B cell (primary cell): ENCODE data around the gene RGS14. TPM values are rescaled to one million over a fixed set of nuclear protein-coding genes. Genes with fewer than 3 reads are reported as not detected.
A peak's percentile ranks its signal among the peaks of the same experiment; 100 is the strongest.

ENCODE experiments used
- ATAC-seq: fragments of 200-7000 bp; cut with Tn5 transposase; one replicate; pipeline ENCODE4 v1.10.0; 2021; ENCODE audit warnings: low read depth, mild to moderate bottlenecking, moderate number of reproducible peaks, moderate library complexity
- CTCF ChIA-PET: fragments of 350-600 bp; sonication (Branson Sonifier 250); formaldehyde crosslinking; loops from one replicate; lab custom pipeline; 2021; ENCODE audit warnings: antibody characterized with exemption, inconsistent platforms; lab: Charles Lee
- POLR2A ChIA-PET: fragments of 350-600 bp; sonication (Branson Sonifier 250); formaldehyde crosslinking; loops from one replicate; lab custom pipeline; 2021; ENCODE audit warnings: antibody characterized with exemption; lab: Charles Lee
- DNase-seq: peaks from one replicate; pipeline ENCODE4 v3.0.0; 2013
- H2AFZ ChIP-seq: 2 replicates; pipeline ENCODE4 v1.6.1; 2012; ENCODE audit warnings: mild to moderate bottlenecking, low read depth, low read length; ENCODE audit not compliant: insufficient read depth, poor library complexity, severe bottlenecking
- H3K27ac ChIP-seq, 2 donors: 1 replicate in 1 of 2; 2 replicates in 1 of 2; pipeline ENCODE4 v1.5.1; 2012 to 2013; ENCODE audit warnings: low read length in 2 of 2, mild to moderate bottlenecking in 2 of 2, moderate library complexity in 1 of 2
- H3K27me3 ChIP-seq, 4 experiments: fragments of 200-600 bp in 1 of 4; sonication (generic) in 1 of 4; replicated peaks in 1 of 4; 1 replicate in 2 of 4; 2 replicates in 2 of 4; pipeline versions ENCODE4 v1.6.1 to v1.7.0; 2013 to 2016; ENCODE audit warnings: low read length in 3 of 4, mild to moderate bottlenecking in 2 of 4, mixed read lengths in 1 of 4, moderate library complexity in 1 of 4; ENCODE audit not compliant: insufficient read depth in 4 of 4, control insufficient read depth in 3 of 4; ENCODE audit errors: control extremely low read depth in 1 of 4
- H3K36me3 ChIP-seq, 2 experiments: replicated peaks in 1 of 2; 1 replicate in 1 of 2; 2 replicates in 1 of 2; pipeline versions ENCODE4 v1.6.1 to v1.7.1; 2013; ENCODE audit warnings: low read length in 1 of 2; ENCODE audit not compliant: insufficient read depth in 2 of 2, control insufficient read depth in 1 of 2; ENCODE audit errors: control extremely low read depth in 1 of 2, extremely low read depth in 1 of 2
- H3K4me1 ChIP-seq, 2 donors: fragments of 200-600 bp in 1 of 2; sonication (generic) in 1 of 2; 1 replicate in 1 of 2; 2 replicates in 1 of 2; pipeline versions ENCODE4 v1.5.1 to v1.6.1; 2013 to 2017; ENCODE audit warnings: low read length in 2 of 2; ENCODE audit not compliant: control insufficient read depth in 2 of 2, insufficient read depth in 2 of 2
- H3K4me2 ChIP-seq: replicated peaks from 2 replicates; pipeline ENCODE3; 2012; ENCODE audit warnings: mild to moderate bottlenecking, low read depth, low read length; ENCODE audit not compliant: poor library complexity, severe bottlenecking
- H3K4me3 ChIP-seq, 5 experiments: fragments of 200-600 bp in 1 of 5; sonication (generic) in 1 of 5; 1 replicate in 3 of 5; 2 replicates in 2 of 5; pipeline versions ENCODE4 v1.5.1 to v1.7.0; 2011 to 2016; ENCODE audit warnings: low read length in 4 of 5, mild to moderate bottlenecking in 4 of 5, low read depth in 2 of 5, control low read depth in 1 of 5, moderate library complexity in 1 of 5; ENCODE audit not compliant: insufficient read depth in 1 of 5; ENCODE audit errors: control extremely low read depth in 1 of 5, extremely low read depth in 1 of 5
- H3K79me2 ChIP-seq: fragments of 200-600 bp; sonication (generic); one replicate; pipeline ENCODE4 v1.6.0; 2016; ENCODE audit warnings: low read length; ENCODE audit not compliant: control insufficient read depth, insufficient read depth
- H3K9ac ChIP-seq: fragments of 200-600 bp; sonication (generic); 2 replicates; pipeline ENCODE4 v1.6.1; 2017; ENCODE audit warnings: mild to moderate bottlenecking, low read length, moderate library complexity
- H3K9me3 ChIP-seq, 3 donors: one replicate each; pipeline versions ENCODE4 v1.6.1 to v1.7.1; 2013; ENCODE audit warnings: low read length in 2 of 3; ENCODE audit not compliant: control insufficient read depth in 2 of 3, insufficient read depth in 1 of 3; ENCODE audit errors: control extremely low read depth in 1 of 3
- H4K20me1 ChIP-seq: 2 replicates; pipeline ENCODE4 v1.6.0; 2012; ENCODE audit warnings: mild to moderate bottlenecking, low read length; ENCODE audit not compliant: insufficient read depth, control insufficient read depth, poor library complexity, severe bottlenecking
- H3K27ac Mint-ChIP-seq: one replicate; pipeline ENCODE4 v1.8.0; 2021; ENCODE audit warnings: mixed read lengths
- H3K27me3 Mint-ChIP-seq: one replicate; pipeline ENCODE4 v1.8.0; 2021; ENCODE audit warnings: mixed read lengths
- H3K4me1 Mint-ChIP-seq: one replicate; pipeline ENCODE4 v1.8.0; 2021; ENCODE audit warnings: mixed read lengths
- H3K4me3 Mint-ChIP-seq: one replicate; pipeline ENCODE4 v1.8.0; 2021; ENCODE audit warnings: mixed read lengths
- H3K9me3 Mint-ChIP-seq: one replicate; pipeline ENCODE4 v1.8.0; 2022; ENCODE audit warnings: mixed read lengths; ENCODE audit not compliant: insufficient read depth
- EZH2 ChIP-seq: IDR thresholded peaks from 2 replicates; pipeline ENCODE4 v1.6.1; 2012; ENCODE audit warnings: borderline replicate concordance, low read depth, mild to moderate bottlenecking, moderate library complexity, low read length; ENCODE audit not compliant: insufficient read depth, poor library complexity, severe bottlenecking
- WGBS: methylation state at CpG from one replicate; pipeline ENCODE4 v1.1.5; 2013; ENCODE audit warnings: missing lambda C conversion rate; ENCODE audit not compliant: insufficient coverage; 5-methylcytosine and 5-hydroxymethylcytosine counted together
- intact Hi-C: fragments of 100-400 bp; cut with micrococcal nuclease; formaldehyde crosslinking; loops from one replicate; pipeline ENCODE4 v1.10.0; 2022
- polyA plus RNA-seq: library from polyadenylated mRNA; depleted of rRNA; stranded (reverse); fragments of >200 nt; gene quantifications from 2 replicates; pipeline ENCODE4 v1.2.3, GENCODE V29; 2012
- total RNA-seq, 2 donors: library from RNA; stranded (reverse); fragments of 120-200 nt in 1 of 2; gene quantifications; 1 replicate in 1 of 2; 2 replicates in 1 of 2; pipeline versions ENCODE4 v1.2.3 to v1.2.4, GENCODE V29; 2013 to 2022
- TF ChIP-seq, protein P1 (sequence below): fragments of 200-600 bp; IDR thresholded peaks from one replicate; pipeline ENCODE4 v1.8.0; 2022; ENCODE audit warnings: antibody characterized with exemption, mild to moderate bottlenecking

RGS14 gene
- total and polyA plus RNA-seq, 2 donors (not counting 1 experiment from before 2014, with no cell fraction given), result 85.8 to 184 TPM

DNA sequence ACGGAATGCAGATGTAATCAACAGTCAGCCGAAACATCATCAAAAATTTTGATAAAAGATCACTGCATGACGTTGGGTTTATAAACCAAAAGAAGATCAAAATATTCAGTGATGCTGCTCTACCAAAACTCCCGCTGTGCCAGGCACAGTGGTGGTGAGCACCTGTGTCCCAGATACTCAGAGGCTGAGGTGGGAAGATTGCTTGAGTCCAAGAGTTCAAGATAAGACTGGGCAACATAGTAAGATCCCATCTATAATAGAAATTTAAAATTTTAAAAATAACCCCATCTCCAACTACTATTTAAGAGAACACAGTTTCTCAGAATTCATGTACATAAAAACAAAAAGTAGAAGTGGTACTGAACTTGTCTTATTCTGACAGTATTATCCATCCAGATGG, 10.0 kb upstream of the RGS14 start:
- Histone ChIP-seq H2AFZ (no peak overlapping the region), H3K9me3 (no peaks in the 10 kb centered on the region), H4K20me1 (peaks cover 34% of the 10 kb centered on the region), H3K36me3 (peaks cover 5 to 33% of the 10 kb centered on the region in 2 experiments), H3K9ac (no peak overlapping the region), H3K27ac (no peak overlapping the region), H3K79me2 (peaks cover 84% of the 10 kb centered on the region), H3K4me2 (no peak overlapping the region), H3K4me1 (peaks cover 24 to 28% of the 10 kb centered on the region in 2 donors), H3K27me3 (no peaks in the 10 kb centered on the region), H3K4me3 (no peak overlapping the region)
- WGBS, result 94% methylated on average over 3 of the region's 4 CpGs
- TF ChIP-seq, protein P1, sequence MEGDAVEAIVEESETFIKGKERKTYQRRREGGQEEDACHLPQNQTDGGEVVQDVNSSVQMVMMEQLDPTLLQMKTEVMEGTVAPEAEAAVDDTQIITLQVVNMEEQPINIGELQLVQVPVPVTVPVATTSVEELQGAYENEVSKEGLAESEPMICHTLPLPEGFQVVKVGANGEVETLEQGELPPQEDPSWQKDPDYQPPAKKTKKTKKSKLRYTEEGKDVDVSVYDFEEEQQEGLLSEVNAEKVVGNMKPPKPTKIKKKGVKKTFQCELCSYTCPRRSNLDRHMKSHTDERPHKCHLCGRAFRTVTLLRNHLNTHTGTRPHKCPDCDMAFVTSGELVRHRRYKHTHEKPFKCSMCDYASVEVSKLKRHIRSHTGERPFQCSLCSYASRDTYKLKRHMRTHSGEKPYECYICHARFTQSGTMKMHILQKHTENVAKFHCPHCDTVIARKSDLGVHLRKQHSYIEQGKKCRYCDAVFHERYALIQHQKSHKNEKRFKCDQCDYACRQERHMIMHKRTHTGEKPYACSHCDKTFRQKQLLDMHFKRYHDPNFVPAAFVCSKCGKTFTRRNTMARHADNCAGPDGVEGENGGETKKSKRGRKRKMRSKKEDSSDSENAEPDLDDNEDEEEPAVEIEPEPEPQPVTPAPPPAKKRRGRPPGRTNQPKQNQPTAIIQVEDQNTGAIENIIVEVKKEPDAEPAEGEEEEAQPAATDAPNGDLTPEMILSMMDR, result no peak
- no peak for TF ChIP-seq EZH2
- ATAC-seq (no peak), DNase-seq (no peak)
- H3K4me1 Mint-ChIP-seq, result peaks cover 43% of the 10 kb centered on the region
- no peak overlapping the region for H3K27ac Mint-ChIP-seq
- no peaks in the 10 kb centered on the region for H3K9me3 Mint-ChIP-seq
- POLR2A ChIA-PET, result no interaction called here
- H3K27me3 Mint-ChIP-seq, result no peaks in the 10 kb centered on the region
- intact Hi-C loops, result no loop called here
- H3K4me3 Mint-ChIP-seq, result no peak overlapping the region
- CTCF ChIA-PET, result no interaction called here

DNA sequence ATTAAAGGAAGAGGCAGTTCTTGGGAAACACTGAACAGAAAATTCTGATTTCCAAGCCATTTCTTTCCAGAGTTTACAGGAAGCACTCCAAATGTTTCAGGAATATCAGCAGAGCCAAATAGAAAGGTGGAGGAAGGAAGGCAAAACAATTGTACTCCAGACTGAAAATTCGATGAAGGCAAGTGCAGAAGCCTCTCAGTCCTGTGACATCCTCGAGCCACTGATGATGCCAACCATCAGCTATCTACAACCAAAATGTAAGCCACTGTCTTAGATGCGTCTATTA, 8.4 kb upstream of the RGS14 start:
- H3K4me3 Mint-ChIP-seq, result peak overlapping the region; percentile 96
- no peak for DNase-seq
- 80% methylated on average over 2 of the region's 3 CpGs for WGBS
- Histone ChIP-seq H3K79me2 (peaks cover 68% of the 10 kb centered on the region), H3K4me2 (no peak overlapping the region), H3K27ac (no peak overlapping the region), H2AFZ (no peak overlapping the region), H3K36me3 (peaks cover 5 to 27% of the 10 kb centered on the region in 2 experiments), H3K9ac (no peak overlapping the region), H3K9me3 (no peaks in the 10 kb centered on the region), H3K27me3 (no peaks in the 10 kb centered on the region), H3K4me3 (no peak overlapping the region), H4K20me1 (peaks cover 22% of the 10 kb centered on the region), H3K4me1 (peaks cover 24 to 30% of the 10 kb centered on the region in 2 donors)
- no peaks in the 10 kb centered on the region for H3K27me3 Mint-ChIP-seq
- intact Hi-C loops, result no loop called here
- POLR2A ChIA-PET, result interaction anchor here (0.9 kb wide), 1 partner anchor 36 kb away, joined by 5 read pairs; no protein-coding TSS in a partner anchor
- H3K9me3 Mint-ChIP-seq, result no peaks in the 10 kb centered on the region
- CTCF ChIA-PET, result interaction anchor here (1.2 to 1.3 kb wide), 2 partner anchors 22 to 238 kb away, joined by 4 read pairs; no protein-coding TSS in a partner anchor
- peaks cover 48% of the 10 kb centered on the region for H3K4me1 Mint-ChIP-seq
- no peak overlapping the region for H3K27ac Mint-ChIP-seq
- ATAC-seq, result no peak
- TF ChIP-seq, protein P1, result no peak
- TF ChIP-seq EZH2, result no peak
